HCT116 (cell line): ENCODE measurements around the gene HCN3. TPM values are rescaled to one million over a fixed set of nuclear protein-coding genes. Genes with fewer than 3 reads are reported as not detected.

Experiments used
- ATAC-seq: fragments of 200-7000 bp; cut with Tn5 transposase; 2 replicates; pipeline ENCODE4 v1.9.1; 2020; ENCODE audit warnings: mild to moderate bottlenecking, moderate library complexity
- BruUV-seq: library from RNA; stranded (reverse); fragments of 400-500 nt; replicated peaks from 2 replicates; lab custom pipeline; 2021; lab: Mats Ljungman, UMichigan
- CTCF ChIA-PET: fragments of 300-600 bp; sonication (Branson Sonifier 250); formaldehyde crosslinking; loops from one replicate; lab custom pipeline; 2021; ENCODE audit warnings: antibody characterized with exemption; lab: Charles Lee
- POLR2A ChIA-PET: fragments of 300-600, 350-600 bp; sonication (Branson Sonifier 250); formaldehyde crosslinking; loops from one replicate; lab custom pipeline; 2021; ENCODE audit warnings: antibody characterized with exemption; lab: Charles Lee
- RAD21 ChIA-PET, 2 experiments: fragments of 300-600 bp; sonication (Branson Sonifier 250); formaldehyde crosslinking; loops; one replicate each; lab custom pipeline; 2023; ENCODE audit warnings: low total read pairs in 2 of 2; ENCODE audit not compliant: uncharacterized antibody in 2 of 2, unreplicated experiment in 2 of 2, low non-redundant PET in 1 of 2; lab: Charles Lee
- DNase-seq: peaks from one replicate; pipeline ENCODE4 v3.0.0-alpha.2; 2010; ENCODE audit warnings: low read depth, low spot score
- H2AFZ ChIP-seq: fragments of 200-600 bp; shearing (Covaris generic), sonication (generic); 2 replicates; pipeline ENCODE4 v1.6.1; 2017; ENCODE audit warnings: low read depth, mixed run types, mixed read lengths, antibody characterized with exemption, low read length; ENCODE audit not compliant: poor library complexity, severe bottlenecking
- H3K27ac ChIP-seq: 2 replicates; pipeline ENCODE4 v1.5.1; 2012; ENCODE audit warnings: low read depth, low read length
- H3K27me3 ChIP-seq: fragments of 200-600 bp; sonication (generic); 2 replicates; pipeline ENCODE4 v1.6.1; 2016; ENCODE audit warnings: mixed run types, low read length, mixed read lengths; ENCODE audit not compliant: insufficient read depth
- H3K36me3 ChIP-seq, 2 experiments: fragments of 200-500 bp in 1 of 2; fragments of 200-600 bp in 1 of 2; sonication (Bioruptor generic) in 1 of 2; sonication (generic) in 1 of 2; 2 replicates each; pipeline versions ENCODE4 v1.5.1 to v1.6.1; 2014 to 2016; ENCODE audit warnings: low read length in 2 of 2, inconsistent platforms in 1 of 2, mixed read lengths in 1 of 2, mixed run types in 1 of 2; ENCODE audit not compliant: insufficient read depth in 2 of 2, control insufficient read depth in 1 of 2
- H3K4me1 ChIP-seq, 2 experiments: fragments of 200-600 bp in 1 of 2; sonication (generic) in 1 of 2; 2 replicates each; pipeline versions ENCODE4 v1.5.1 to v1.6.1; 2012 to 2017; ENCODE audit warnings: low read length in 2 of 2, inconsistent platforms in 1 of 2, mild to moderate bottlenecking in 1 of 2, mixed read lengths in 1 of 2, mixed run types in 1 of 2, moderate library complexity in 1 of 2; ENCODE audit not compliant: insufficient read depth in 2 of 2, control insufficient read depth in 1 of 2
- H3K4me2 ChIP-seq: fragments of 200-600 bp; sonication (generic); 2 replicates; pipeline ENCODE4 v1.6.1; 2017; ENCODE audit warnings: mixed run types, low read length, mixed read lengths
- H3K4me3 ChIP-seq, 2 experiments: fragments of 200-600 bp in 1 of 2; sonication (generic) in 1 of 2; replicated peaks in 1 of 2; 2 replicates each; pipeline ENCODE4 v1.5.1; 2011 to 2016; ENCODE audit warnings: low read length in 2 of 2, control low read depth in 1 of 2, low read depth in 1 of 2, mild to moderate bottlenecking in 1 of 2, mixed read lengths in 1 of 2, mixed run types in 1 of 2
- H3K79me2 ChIP-seq: fragments of 200-600 bp; sonication (generic); 2 replicates; pipeline ENCODE4 v1.6.1; 2017; ENCODE audit warnings: mild to moderate bottlenecking, mixed run types, low read length, moderate library complexity, mixed read lengths; ENCODE audit not compliant: insufficient read depth
- H3K9ac ChIP-seq: fragments of 200-600 bp; sonication (generic); 2 replicates; pipeline ENCODE4 v1.6.1; 2016; ENCODE audit warnings: low read length, mixed read lengths
- H3K9me2 ChIP-seq: fragments of 200-600 bp; sonication (generic), shearing (Covaris generic); 2 replicates; pipeline ENCODE4 v1.6.1; 2017; ENCODE audit warnings: mixed run types, mild to moderate bottlenecking, moderate library complexity; ENCODE audit not compliant: insufficient read depth
- H3K9me3 ChIP-seq, 2 experiments: fragments of 200-500 bp in 1 of 2; fragments of 200-600 bp in 1 of 2; sonication (Bioruptor generic) in 1 of 2; sonication (generic) in 1 of 2; 2 replicates each; pipeline ENCODE4 v1.6.1; 2014 to 2017; ENCODE audit warnings: low read length in 2 of 2, mixed read lengths in 2 of 2, inconsistent platforms in 1 of 2, low read depth in 1 of 2, mild to moderate bottlenecking in 1 of 2, mixed run types in 1 of 2, moderate library complexity in 1 of 2; ENCODE audit not compliant: control insufficient read depth in 1 of 2, insufficient read depth in 1 of 2
- H4K20me1 ChIP-seq: fragments of 200-600 bp; sonication (generic), shearing (Covaris generic); 2 replicates; pipeline ENCODE4 v1.6.1; 2017; ENCODE audit warnings: mixed run types, mild to moderate bottlenecking, moderate library complexity; ENCODE audit not compliant: insufficient read depth
- CBX3 ChIP-seq: IDR thresholded peaks from 2 replicates; pipeline ENCODE4 v1.6.1; 2012; ENCODE audit warnings: low read depth
- CEBPB ChIP-seq: IDR thresholded peaks from 2 replicates; pipeline ENCODE4 v1.6.1; 2012; ENCODE audit warnings: low read depth
- EGR1 ChIP-seq: IDR thresholded peaks from 2 replicates; pipeline ENCODE4 v1.6.1; 2012; ENCODE audit warnings: low read depth
- ELF1 ChIP-seq: IDR thresholded peaks from 2 replicates; pipeline ENCODE4 v1.6.1; 2012; ENCODE audit warnings: low read depth, borderline replicate concordance
- EZH2 ChIP-seq: fragments of 200-600 bp; sonication (generic); IDR thresholded peaks from 2 replicates; pipeline ENCODE4 v1.6.1; 2017; ENCODE audit warnings: antibody characterized with exemption, mixed run types
- EZH2phosphoT487 ChIP-seq: fragments of 200-600 bp; IDR thresholded peaks from 2 replicates; pipeline ENCODE4 v1.6.1; 2018; ENCODE audit warnings: antibody characterized with exemption, borderline replicate concordance
- FOSL1 ChIP-seq: IDR thresholded peaks from 2 replicates; pipeline ENCODE4 v1.6.1; 2012; ENCODE audit warnings: low read depth
- JUND ChIP-seq: IDR thresholded peaks from 2 replicates; pipeline ENCODE4 v1.6.1; 2012
- RAD21 ChIP-seq: IDR thresholded peaks from 2 replicates; pipeline ENCODE4 v1.6.1; 2012; ENCODE audit warnings: low read depth, mild to moderate bottlenecking
- intact Hi-C: fragments of 100-400 bp; cut with micrococcal nuclease; formaldehyde crosslinking; loops from 2 replicates; pipeline ENCODE4 v1.10.0; 2022
- total RNA-seq: library from RNA; stranded (reverse); gene quantifications from one replicate; pipeline ENCODE4 v1.2.1, GENCODE V29; 2021; ENCODE audit not compliant: unreplicated experiment
- TF ChIP-seq, protein P1 (sequence below): IDR thresholded peaks from 2 replicates; pipeline ENCODE4 v1.6.1; 2012
- TF ChIP-seq, protein P2 (sequence below): IDR thresholded peaks from 2 replicates; pipeline ENCODE4 v1.6.1; 2012
- TF ChIP-seq, protein P3 (sequence below), 3 experiments: fragments of 200-600 bp in 1 of 3; sonication (generic) in 1 of 3; IDR thresholded peaks in 2 of 3; conservative IDR thresholded peaks in 1 of 3; 2 replicates each; pipeline ENCODE4 v1.5.1; 2012 to 2017; ENCODE audit warnings: low read depth in 2 of 3, low read length in 2 of 3, antibody characterized with exemption in 1 of 3, borderline replicate concordance in 1 of 3, control low read depth in 1 of 3, mild to moderate bottlenecking in 1 of 3, mixed read lengths in 1 of 3, mixed run types in 1 of 3, moderate library complexity in 1 of 3; ENCODE audit not compliant: insufficient read depth in 1 of 3

Gene HCN3
- total RNA-seq, 1 experiment from 2014 or later: 8.5 TPM

DNA sequence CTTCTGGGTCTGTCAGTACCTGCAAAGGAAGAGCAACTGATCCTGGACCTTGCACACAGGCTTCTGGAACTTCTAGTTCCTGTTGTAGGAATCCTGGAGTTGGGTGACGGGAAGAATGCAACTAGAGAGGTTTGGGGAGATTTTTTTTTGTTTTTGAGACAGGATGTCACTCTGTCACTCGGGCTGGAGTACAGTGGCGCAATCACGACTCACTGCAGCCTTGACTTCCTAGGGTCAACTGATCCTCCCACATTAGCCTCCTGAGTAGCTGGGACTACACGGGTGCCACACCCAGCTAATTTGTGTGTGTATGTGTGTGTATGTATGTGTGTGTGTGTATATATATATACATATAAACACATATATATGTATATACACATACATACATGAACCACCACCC lies 40.8 kb upstream of the HCN3 start:
- CTCF ChIA-PET: no interaction called here
- Histone ChIP-seq H3K9me2 (no peaks in the 10 kb centered on the region), H2AFZ (no peak overlapping the region), H3K4me1 (peaks cover 3 to 8% of the 10 kb centered on the region in 2 experiments; a peak in 3 of 4 replicates), H3K4me2 (no peak overlapping the region), H3K27me3 (no peaks in the 10 kb centered on the region), H3K4me3 (no peak overlapping the region), H4K20me1 (no peaks in the 10 kb centered on the region), H3K9me3 (no peaks in the 10 kb centered on the region), H3K27ac (no peak overlapping the region), H3K36me3 (no peaks in the 10 kb centered on the region), H3K79me2 (no peaks in the 10 kb centered on the region), H3K9ac (no peak overlapping the region)
- no peak for ATAC-seq
- DNase-seq: no peak
- no TSS peak for BruUV-seq
- TF ChIP-seq FOSL1: no peak
- TF ChIP-seq EZH2: no peak
- TF ChIP-seq, protein P1, sequence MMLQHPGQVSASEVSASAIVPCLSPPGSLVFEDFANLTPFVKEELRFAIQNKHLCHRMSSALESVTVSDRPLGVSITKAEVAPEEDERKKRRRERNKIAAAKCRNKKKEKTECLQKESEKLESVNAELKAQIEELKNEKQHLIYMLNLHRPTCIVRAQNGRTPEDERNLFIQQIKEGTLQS: no peak
- TF ChIP-seq JUND: no peak
- TF ChIP-seq RAD21: no peak
- TF ChIP-seq EGR1: no peak
- TF ChIP-seq, protein P2, sequence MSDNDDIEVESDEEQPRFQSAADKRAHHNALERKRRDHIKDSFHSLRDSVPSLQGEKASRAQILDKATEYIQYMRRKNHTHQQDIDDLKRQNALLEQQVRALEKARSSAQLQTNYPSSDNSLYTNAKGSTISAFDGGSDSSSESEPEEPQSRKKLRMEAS: no peak
- no peak for TF ChIP-seq EZH2phosphoT487
- TF ChIP-seq CBX3: no peak
- TF ChIP-seq ELF1: no peak
- no peak for TF ChIP-seq CEBPB
- TF ChIP-seq, protein P3, sequence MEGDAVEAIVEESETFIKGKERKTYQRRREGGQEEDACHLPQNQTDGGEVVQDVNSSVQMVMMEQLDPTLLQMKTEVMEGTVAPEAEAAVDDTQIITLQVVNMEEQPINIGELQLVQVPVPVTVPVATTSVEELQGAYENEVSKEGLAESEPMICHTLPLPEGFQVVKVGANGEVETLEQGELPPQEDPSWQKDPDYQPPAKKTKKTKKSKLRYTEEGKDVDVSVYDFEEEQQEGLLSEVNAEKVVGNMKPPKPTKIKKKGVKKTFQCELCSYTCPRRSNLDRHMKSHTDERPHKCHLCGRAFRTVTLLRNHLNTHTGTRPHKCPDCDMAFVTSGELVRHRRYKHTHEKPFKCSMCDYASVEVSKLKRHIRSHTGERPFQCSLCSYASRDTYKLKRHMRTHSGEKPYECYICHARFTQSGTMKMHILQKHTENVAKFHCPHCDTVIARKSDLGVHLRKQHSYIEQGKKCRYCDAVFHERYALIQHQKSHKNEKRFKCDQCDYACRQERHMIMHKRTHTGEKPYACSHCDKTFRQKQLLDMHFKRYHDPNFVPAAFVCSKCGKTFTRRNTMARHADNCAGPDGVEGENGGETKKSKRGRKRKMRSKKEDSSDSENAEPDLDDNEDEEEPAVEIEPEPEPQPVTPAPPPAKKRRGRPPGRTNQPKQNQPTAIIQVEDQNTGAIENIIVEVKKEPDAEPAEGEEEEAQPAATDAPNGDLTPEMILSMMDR (IDR thresholded peaks at IDR 0.05 in 2 of 3, conservative IDR thresholded peaks at IDR 0.05 in 1 of 3; ENCODE audit: borderline replicate concordance in 1 of 3, insufficient read depth in 1 of 3, low read depth in 2 of 3, low read length in 2 of 3): no peak
- RAD21 ChIA-PET: no interaction called here
- intact Hi-C loops: no loop called here
- POLR2A ChIA-PET: no interaction called here
